PC-9 (cell line): ENCODE measurements around the gene MACROD2.

Source experiments
- CTCF ChIP-seq: fragments of 200-600 bp; sonication (generic); conservative IDR thresholded peaks from 2 replicates; pipeline ENCODE4 v1.6.1; 2017; ENCODE audit warnings: mixed run types, antibody characterized with exemption, mild to moderate bottlenecking, moderate library complexity
- EZH2 ChIP-seq: fragments of 200-600 bp; sonication (generic); IDR thresholded peaks from 2 replicates; pipeline ENCODE4 v1.8.0; 2017; ENCODE audit warnings: antibody characterized with exemption, low read depth

GRCh38 chr20:14341801-14342200 lies 346.5 kb downstream of the MACROD2 start:
- TF ChIP-seq CTCF, result no peak
- TF ChIP-seq EZH2, result no peak
